ENCODE data around the gene DRD4.

The DRD4 gene

GRCh38 chr11:610146-610801 lies 26.8 kb upstream of the DRD4 start:
- DNase-seq (ENCODE audit: low read depth, low spot score), result no peak

DNA sequence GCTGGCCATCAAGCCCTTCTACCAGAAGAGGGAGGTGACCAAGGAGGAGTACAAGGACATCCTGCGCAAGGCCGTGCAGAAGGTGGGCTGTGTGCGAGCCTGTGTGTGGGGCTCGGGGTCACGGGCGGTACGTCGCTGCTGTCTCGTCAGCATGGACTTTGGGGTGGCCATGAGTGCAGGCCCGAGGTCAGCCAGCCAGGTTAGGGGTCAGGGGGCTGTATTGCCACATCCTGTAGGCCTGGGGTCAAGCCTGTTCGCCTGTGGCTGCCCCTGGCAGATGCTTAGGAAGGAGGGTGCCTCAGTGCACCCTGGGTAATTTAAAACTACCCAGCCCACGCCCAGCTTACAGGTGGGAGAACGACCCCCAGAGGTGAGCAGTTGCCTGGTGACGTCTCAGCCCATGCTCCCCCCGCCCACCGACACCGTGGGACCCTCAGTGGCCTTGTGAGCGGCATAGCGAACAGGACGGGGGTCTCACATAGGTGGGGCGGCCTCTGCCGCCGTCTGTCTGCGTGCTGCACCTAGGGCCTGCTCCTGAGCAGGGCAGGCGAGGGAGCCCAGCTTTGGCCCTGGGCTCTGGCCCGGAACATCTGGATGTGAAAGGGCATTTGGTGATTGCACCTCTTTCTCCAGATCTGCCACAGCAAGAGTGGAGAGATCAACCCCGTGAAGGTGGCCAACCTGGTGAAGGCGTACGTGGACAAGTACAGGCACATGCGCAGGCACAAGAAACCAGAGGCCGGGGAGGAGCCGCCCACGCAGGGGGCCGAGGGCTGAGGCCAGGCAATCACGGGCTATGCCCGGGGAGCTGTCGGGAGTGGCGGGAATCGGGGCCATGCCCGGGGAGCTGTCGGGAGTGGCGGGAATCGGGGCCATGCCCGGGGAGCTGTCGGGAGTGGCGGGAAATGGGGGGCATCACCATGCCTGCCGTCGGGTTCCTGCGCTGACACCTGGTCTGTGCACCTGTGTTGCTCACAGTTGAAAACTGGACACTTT lies 25.8 kb upstream of the DRD4 start:
- no peak for DNase-seq (ENCODE audit: low read depth, low spot score)

DNA sequence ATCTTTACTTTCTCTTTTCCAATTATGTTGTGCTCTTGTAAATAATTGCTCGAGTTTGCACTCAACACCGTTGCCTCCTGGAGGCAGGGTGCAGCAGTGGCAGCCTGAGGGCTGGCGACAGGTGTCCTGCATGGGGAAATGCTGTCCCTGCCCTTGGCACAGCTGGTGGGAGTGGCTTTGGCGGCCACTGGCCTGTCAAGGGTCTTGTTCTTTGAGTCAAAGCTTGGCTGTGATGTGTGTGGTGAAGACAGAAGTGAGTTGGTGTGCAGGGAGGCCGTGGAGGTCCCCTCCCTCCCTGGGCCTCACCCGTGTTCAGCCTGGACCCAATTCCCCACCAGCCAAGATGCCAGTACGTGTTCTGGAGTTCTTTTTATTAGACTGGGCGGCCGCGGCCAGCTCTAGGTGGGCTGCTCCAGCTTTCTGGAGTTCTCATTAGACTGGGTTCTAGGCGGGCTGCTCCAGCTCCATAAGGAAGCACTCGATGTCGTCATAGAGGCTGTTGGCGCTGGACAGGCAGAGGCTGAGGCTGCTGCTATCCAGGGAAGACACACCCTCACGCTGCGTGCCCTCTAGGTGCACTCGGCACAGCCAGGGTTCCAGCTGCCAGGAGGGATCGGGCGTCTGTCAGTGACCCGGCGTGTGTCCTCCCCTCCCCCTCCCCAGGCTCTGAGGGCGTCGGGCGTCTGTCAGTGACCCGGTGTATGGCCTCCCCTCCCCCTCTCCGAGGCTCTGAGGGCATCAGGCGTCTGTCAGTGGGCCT lies 24.7 kb upstream of the DRD4 start:
- DNase-seq (ENCODE audit: low read depth, low spot score), result no peak

GRCh38 chr11:612961-613300 lies 24.1 kb upstream of the DRD4 start:
- DNase-seq (ENCODE audit: low read depth, low spot score), result no peak

DNA sequence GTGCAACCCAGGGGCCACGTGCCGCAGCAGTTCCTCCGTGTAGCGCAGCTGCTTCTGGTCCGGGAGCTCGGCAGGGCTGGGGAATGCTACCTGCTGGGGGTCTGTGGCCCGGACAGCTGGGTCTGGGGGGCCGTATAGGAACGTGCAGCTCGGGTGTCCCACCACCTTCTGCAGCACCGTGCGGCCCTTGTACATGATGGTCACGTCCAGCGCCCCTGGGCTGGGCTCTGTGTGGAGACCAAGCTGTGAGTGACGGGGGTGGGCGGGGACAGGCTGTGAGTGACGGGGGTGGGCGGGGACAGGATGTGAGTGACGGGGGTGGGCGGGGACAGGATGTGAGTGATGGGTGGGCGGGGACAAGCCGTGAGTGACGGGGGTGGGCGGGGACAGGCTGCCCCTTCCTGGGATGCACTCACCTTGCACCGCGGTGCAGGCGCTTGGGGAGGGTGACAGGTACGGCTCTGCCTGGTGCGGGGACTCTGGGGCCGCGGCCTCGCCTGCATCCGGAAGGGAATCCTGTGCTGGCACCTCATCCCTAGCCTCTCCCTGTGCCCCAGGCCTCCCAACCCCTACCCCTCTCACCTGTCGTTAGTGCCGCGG lies 23.6 kb upstream of the DRD4 start:
- no peak for DNase-seq (ENCODE audit: low read depth, low spot score)

- no peak for DNase-seq (ENCODE audit: low read depth, low spot score)
Observed at GRCh38 chr11:614021-614622, 22.9 kb upstream of the DRD4 start.

DNA sequence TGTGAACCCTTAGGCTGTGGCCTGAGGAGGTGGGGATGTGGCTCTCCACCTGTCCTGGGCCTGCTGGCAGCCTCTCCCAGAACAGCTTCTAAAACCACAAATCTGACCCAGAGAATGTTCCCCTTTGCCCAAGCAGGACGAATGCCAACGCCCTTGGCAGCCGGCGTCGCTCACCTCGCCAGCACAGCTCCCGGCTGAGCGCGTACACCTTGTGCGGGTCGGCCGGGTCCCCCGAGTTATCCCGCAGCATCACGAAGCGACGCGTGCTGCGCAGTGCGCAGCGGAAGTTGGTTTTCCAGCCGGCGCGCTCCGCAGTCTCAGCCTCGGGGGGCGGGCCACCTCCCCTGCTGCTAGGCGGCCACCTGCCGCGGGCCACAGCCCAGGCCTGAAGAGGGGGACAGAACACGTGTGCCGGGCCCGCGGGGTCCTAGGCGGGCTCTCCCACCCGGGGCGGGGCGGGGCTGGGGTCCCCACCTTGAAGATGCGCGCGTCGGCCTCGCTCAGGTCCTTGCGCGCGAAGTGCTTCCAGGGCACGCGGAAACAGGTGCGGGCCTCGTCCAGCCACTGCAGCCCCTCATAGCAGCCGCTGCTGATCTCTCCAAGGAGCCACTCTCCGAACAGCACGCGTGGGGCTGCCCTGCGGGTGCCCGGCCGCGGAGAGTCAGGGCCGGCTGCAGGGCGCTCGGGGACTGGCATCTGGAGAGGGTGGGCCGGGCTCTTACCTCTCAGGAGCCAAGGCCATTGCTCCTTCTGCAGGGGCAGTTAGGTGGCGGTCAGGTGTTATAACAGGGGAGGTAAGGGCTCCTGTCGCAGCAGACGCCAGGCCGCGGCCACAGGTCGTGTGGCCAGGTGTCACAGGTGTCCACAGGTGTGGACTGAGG lies 22.2 kb upstream of the DRD4 start:
- no peak for DNase-seq (ENCODE audit: low read depth, low spot score)

DNA sequence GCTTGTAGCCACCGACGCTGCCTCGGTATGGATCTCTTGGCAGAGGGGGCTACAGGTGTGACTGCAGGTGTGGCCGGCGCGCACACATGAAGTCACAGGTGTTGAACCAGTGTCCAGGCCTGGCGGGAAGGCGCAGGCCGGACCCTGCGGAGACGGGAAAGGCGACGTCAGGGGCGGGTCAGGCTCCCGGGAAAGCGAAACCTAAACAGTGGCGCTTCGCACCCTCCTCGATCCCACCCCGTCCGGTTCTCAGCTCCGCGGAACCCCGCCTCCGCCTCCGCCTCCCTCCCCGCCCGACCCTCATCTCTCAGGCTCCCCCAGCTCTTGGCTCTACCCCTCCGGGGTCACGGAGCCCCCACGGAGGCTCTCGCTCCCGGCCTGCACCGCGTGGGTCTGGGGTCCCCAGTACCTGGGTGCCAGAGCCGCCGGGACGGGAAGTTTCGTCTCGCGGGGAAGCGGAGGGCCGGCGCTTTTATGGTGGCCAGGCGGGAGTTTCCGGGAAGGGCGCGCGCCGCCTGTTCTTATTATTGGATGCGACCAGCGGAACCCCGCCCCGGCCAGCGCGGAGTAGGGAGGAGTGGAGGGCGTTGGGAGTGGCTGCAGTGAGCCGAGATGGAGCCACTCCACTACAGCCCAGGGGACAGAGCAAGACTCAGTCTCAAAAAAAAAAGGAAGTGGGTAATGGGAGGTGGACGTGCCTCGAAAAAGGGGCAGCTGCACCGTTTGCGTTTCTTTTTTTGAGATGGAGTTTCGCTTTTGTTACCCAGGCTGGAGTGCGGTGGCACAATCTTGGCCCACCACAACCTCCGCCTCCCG lies 21.4 kb upstream of the DRD4 start, which contains the start of gene IRF7:
TSS of gene IRF7 (minus strand) at position 447 of the 816 bp plus-strand sequence. CDS start 586 bp downstream, outside the sequence.
- no peak for DNase-seq (ENCODE audit: low read depth, low spot score)

- DNase-seq (ENCODE audit: low read depth, low spot score), result no peak
Observed at GRCh38 chr11:616320-617198, 20.5 kb upstream of the DRD4 start.

GRCh38 chr11:617199-617911 lies 19.7 kb upstream of the DRD4 start:
- DNase-seq (ENCODE audit: low read depth, low spot score), result no peak

DNA sequence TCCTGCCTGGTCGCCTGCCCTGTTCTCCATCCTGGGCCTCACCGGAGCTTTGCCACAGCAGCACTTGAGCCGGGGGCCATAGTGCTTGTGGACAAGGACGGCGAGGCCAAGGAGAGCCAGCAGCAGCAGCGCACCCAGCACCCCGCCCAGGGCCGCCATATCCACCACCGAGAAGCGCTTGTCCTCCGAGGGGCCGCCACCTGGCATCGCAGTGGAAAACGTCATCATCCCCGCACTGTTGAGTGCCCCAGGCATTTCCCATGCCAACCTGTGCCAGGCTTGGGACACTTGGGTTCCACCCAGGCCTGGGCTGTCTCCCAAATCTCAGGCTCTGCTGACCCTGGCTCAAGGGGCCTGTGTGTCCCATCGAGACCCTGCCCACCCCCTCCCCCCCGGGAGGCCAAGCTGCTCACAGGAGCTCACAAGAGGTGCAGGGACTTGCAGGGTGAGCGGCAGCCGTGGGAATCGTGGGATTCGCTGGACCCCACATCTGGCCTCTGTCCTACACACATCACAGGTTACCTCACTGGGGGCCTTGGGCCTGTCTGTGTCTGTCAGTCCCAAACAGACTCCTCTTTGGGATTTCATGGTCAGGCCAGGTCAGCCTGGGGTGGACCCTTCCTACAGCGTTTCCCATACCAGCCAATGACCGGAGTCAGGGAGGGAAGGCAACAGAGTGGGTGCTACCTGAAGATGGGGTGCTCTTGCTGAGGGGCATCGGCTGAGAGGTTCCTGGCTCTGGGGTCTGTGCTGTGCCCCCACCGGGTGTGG lies 19.0 kb upstream of the DRD4 start:
- DNase-seq (ENCODE audit: low read depth, low spot score), result no peak

- no peak for DNase-seq (ENCODE audit: low read depth, low spot score)
Observed at GRCh38 chr11:618856-619627, 18.0 kb upstream of the DRD4 start.

DNA sequence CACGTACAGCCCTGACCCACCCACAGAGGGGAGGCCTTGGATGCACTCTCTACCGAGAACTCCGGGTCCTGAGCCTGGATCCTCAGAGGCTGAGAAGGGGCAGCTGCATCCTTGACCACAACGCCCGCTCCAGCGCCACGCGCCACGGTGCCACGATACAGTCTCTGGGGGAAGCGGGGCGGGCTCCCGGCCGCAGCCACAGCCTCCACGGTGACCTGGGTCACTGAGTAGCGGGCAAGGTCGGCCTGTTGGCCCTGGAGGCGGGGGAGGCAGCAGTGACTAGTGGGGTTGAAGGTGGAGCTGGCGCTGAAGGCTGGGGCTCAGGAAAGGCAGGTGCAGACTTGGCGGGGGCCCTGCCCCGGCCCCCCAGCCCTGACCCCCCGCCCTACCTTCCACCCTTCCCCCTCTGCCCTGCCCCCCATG lies 17.4 kb upstream of the DRD4 start:
- no peak for DNase-seq (ENCODE audit: low read depth, low spot score)

GRCh38 chr11:620201-620600 lies 16.9 kb upstream of the DRD4 start:
- no peak for DNase-seq (ENCODE audit: low read depth, low spot score)

GRCh38 chr11:620935-621814 lies 15.9 kb upstream of the DRD4 start:
- DNase-seq (ENCODE audit: low read depth, low spot score), result no peak

Measured in iPS DF 19.7 (cell line).